ENCODE results near the gene FAF2.

FAF2 gene

DNA sequence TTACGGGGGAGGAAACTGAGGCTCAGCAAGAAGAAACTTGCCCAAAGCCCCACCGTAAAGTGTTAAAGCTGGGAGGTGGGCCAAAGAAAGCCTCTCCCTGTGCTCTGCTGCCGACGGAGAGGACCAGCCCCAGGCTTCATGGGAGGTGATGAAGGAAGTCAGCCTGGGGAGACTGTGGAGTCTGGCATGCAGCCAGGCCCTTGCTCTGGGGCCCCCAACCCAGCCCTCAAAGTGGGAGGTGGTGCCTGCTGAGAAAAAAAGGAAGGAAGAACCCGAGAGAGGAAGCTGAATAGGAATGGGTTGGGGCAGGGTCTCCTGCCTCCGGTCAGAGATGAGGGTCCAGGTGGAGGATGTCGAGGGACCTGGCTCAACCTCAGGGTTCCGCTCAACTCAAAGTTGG, 85.2 kb downstream of the FAF2 start:
- no peak for DNase-seq

DNA sequence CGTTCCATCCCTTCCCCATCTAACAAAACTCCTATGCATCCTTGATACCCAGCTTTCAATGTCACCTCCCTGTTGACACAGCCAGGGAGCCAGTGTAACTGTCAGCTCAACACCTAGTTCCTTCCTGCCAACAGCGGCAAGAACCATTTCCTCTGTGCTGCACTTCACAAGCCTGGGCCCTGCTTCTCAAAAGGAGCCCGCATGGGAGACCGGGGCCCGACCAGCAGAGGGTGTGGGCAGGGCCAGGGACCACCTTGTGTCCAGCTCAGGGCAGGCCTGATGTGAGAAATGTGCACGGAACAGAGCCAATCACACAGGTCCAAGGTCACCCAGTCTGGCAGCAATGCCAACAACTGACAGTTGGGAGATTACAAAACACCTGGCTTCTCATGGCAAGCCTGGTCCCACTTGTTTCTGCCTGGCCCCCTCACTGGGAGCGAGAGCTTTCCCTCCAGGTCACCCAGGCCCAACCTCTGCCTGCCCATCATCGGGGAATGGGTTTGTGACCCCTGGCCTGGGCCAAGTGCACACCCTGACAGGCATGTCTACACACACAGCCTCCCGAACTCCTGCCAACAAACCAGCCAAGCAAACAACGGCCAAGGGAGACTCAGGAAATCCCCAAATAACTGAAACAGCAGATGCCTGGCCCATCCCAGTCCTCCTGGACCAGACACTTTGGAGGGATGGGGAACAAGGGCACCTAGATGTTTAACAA, 85.9 kb downstream of the FAF2 start:
- peak in 2 of 4 experiments; percentile 19 to 33 for DNase-seq

DNA sequence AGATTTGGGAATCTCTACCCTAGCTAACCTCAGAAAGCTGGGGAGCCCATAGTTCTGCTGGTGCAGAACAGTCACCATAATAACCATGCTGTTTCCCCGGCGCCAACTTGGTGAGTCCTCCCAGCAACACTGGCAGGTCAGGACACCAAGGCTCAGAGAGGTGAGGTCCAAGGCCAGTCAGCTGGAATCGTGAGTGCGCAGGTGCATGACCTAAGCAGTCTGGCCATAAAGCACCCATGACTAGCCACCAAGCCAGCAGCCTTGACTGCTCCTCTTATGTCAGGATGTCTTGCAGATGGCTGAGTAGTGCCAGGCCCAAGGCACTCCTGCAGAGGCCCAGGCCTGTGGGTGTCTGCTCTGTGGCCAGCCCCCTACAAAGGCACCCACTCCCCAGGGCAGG, 86.5 kb downstream of the FAF2 start:
- no peak for DNase-seq

DNA sequence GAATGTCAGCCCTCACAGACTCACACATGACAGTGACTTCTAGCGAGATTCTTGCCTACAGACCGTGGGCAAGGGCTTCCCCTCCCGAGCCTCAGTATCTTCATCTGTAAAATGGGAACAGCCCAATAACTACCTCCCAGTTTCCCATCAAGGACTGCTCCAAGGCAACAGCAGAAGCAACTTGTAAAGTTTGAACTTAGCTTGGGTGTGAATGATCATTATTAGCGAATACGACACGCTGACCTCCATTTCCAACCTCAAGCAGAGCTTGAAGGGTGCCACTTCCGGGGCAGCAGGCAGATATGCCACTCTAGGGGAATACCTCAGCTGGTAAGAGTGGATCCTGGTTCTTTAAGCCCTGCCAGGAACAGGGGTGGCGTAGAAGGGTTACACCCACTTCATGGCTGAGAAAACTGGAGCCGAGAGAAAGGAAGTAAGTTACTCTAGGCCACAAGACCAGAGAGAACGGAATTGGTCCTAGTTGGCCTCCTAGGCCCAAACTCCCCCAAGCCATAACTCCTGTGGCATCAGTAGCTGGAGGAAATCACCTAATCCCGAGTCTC, 87.0 kb downstream of the FAF2 start:
- no peak for DNase-seq

GRCh38 chr5:176535664-176536131, 87.5 kb downstream of the FAF2 start:
- no peak for DNase-seq

DNA sequence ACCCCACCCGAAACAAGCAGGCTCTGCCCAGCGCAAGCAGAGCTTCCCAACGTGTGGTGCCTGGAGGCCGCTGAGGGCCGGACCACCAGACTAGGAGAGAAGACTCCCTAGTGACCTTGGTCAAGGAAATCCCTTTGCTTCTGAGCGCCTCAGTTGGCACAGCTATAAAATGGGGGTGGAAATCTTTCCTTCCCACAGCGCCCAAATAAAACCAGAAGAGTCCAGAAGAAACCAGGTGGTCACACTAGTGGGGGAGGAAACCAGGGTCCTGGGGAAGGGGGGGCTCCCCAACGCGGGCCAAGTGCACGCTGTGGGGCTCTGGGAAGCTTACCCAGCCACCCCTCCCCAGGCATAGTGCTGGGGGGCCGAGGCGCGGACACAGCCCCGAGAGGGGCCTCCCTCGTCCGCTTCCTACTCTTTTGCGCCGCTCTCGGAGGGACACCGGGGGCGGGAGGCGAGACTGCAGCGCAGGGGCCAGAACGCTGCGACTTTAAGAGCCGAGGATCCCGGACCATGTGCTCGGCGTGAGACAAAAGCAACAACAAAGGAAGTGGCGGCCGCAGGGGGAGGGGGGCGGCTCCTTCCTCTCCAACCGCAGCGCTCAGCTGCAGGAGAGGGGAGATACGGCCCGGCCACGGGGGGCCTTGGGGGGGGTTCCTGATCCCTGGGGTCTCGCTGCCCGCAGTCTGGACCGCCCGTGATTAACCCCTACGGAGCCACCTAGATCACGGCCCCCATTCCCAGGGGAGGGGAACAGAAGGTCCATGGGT, 88.1 kb downstream of the FAF2 start:
- peak; percentile 41 to 83 (median 68) for DNase-seq

- DNase-seq: peak; percentile 90 to 99 (median 94)
Observed at GRCh38 chr5:176536902-176537553, 88.8 kb downstream of the FAF2 start, which contains the start of gene RNF44. Gene RNF44, minus strand, starts transcription at chr5:176537402. Its CDS starts 4,930 bp downstream, at chr5:176532472.

GRCh38 chr5:176537554-176538229, 89.5 kb downstream of the FAF2 start:
- peak; percentile 82 to 93 (median 91) for DNase-seq

- DNase-seq: no peak
Observed at GRCh38 chr5:176538230-176538988, 90.2 kb downstream of the FAF2 start.

DNA sequence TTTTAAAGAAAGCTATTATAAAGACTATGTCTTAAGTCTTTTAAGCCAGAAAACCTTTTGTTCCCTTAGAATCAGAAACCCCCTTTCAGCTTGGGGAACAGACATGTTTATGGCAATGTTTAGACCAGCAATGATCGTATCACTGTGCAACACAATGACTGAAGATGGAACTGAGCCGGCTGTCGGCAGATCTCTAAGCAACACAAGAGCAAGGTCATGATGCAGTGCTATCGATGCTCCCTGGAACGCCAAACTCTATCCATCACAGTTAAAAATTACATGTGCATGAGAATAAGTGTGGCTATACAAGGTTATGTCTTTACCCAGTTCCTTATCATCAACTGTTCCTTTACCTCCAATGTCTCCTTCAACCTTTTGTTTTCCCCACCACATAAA, 90.8 kb downstream of the FAF2 start:
- DNase-seq: no peak

DNA sequence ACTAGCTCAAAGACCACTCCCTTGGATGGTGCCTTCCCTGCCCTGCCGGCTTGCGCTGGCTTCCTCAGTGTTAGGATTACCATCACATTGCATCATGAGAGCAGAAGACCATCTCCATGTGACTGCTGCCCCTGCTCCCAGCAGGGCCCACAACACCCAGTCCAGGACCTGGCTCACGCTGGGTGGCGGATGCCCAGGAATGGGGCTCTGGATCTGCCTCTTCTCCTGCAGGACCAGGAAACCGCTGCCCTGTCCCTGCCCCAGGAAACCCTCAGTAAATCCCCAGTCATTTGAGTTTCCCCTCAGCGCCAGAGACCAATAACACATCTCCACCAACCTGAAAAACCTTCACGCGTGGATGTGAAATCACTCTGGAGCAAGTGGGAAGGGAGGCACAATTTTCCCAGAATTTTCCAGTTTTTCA, 92.3 kb downstream of the FAF2 start:
- DNase-seq: no peak

DNA sequence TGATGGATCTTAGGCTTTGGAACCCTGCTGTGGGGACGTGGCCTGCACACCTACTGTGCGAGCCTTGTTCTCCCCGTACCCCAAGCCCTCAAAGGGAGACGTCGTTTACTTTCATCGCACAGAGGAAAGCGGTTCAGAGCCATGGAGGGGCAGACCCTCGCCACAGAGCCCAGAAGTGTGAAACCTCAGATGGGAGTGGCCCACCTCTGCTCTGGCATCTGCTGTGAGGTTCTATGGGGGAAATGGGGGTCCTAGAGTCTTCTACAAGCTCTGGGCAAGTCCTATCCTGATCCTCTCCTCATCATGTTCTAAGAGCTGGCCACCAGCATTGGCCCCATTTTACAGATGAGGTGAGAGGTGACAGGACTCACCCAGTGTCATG, 92.8 kb downstream of the FAF2 start:
- DNase-seq: no peak

DNA sequence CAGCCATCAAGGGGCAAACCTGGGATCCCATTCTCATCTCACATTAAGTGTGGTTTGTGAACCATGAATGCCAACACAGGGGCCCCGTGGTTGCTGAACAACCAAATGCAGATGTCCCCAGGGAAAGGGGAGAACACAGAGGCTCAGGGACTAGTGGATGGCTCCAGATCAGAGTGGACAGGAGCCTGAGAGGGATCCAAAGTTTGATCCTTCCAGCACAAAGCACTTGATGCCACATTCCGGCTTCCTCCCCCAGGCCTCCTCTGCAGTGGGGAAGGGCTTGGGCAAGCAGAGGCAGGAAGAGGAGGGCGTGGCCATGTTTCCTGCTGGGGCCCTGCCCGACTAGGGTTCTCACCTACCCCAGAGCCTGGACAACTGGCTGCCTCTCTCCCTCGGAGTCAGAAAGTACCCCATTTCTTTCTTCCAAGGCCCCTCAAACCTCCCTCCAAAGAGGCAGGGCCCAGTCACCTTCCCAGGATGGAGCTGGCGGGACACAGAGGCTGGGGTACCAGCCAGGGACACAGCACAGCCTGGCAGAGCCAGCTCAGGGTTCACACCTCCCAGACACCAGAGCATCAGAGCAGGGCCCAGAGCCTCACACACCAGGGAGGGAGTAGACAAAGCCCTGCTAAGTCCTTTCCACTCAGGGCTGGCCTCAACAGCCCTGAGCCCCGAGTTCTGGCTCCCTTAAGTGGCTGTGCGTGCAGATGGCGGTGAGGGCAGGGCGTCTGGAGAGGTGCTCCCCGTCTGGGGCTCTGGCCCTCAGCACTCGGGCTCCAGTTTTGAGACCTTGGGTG, 93.4 kb downstream of the FAF2 start:
- peak in 2 of 4 experiments; percentile 40 to 67 for DNase-seq

DNA sequence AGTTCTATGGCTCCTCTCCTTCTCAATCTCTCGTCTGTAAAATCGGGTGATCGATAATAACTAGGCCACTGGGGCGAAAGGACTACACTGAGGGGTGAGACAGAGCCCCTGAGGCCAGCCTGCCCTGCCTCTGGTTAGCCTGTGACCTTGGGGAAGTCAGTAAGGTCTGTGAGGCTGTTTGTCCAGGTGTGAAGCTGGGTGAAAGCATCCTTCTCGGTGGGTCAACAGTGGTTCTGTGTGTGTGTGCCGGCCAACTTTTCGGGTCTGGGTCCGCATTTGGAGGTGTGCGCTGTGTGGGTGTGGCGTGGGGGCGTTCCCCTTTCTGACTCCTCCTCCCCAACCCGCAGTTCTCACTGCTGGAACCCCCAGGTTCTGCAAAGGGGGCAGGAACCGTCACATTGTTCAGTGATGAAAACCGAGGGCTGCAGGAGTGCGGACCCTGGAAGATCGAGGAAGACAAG, 94.0 kb downstream of the FAF2 start:
- DNase-seq: peak in 2 of 4 experiments; percentile 45 to 61

DNA sequence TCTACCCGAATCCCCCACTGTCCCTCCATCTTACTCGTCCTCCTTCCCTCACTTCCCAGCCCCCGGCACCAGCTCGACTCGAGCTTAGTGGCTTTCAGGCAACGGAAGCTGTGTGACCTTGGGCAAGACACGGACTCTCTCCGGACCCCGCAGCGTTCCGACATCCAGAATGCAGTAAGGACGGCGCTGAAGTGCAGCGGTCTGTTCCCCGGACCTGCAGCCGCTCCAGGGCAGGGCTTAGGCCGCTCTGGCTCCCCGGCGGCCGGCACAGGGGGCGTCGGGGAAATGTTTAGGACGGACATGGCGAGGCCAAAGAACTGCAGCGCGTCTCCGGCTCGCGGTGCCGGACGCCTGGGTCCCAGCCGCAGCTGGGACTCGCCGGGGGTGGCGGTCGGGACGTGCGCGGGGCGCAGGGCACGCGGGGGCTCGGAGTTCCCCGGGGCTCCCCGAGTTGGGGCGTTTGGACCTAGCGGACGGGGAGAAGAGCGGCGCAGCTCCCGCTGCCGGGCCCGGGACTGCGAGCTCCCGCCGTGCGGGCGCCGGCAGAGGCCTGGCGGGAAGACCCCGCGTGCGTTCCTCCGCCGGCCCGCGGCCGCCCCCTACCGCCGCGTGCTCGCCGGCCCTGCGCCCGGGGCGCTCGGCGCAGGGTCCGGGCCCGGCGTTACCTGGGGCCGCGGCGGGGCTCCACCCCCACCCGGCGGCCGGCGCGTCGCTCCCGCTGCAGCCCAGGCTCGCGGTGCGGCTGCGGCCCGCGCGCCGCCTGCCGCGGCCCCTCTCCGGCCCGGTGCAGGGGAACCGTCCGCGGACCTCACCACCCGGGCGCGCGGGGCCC, 94.6 kb downstream of the FAF2 start:
- peak in 1 of 4 experiments; percentile 21 for DNase-seq

DNA sequence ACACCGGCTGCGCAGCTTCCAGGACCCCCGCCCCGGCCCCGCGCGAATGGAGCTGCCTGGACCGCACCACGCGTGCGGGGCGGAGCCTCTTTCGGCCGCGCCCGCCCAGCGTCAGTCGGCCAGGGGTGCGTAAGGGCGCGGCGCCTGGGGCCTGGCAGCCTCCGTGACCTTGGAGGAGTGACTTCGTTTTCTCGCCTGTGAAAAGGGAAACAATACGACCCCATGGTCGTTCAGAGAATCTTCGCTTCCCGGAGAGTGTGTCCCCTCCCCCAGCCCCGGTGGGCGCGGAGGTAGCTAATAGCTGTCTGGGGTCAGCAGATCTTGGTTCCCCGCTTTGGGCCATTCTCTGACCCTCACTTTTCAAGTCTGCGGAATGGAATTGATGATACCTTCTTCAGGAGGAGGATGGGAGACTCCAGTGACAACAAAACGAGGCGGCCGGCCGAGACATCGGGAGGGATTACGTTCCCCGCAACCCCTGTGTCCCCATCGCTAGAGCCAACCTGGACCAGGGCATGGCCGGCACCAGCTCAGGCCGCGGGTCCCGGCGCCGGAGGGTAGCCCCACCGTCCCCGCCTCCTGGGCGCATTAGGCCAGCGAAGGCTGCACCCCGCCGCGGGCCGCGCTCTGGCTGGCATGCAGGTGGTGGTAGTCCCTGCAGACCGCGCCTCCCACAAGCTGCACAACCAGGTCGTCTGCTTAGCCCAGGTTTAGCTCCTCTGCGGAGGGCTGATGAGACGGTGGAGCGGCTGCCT, 95.4 kb downstream of the FAF2 start:
- peak in 3 of 4 experiments; percentile 28 to 60 (median 43) for DNase-seq

- no peak for DNase-seq
Observed at GRCh38 chr5:176545388-176545736, 97.2 kb downstream of the FAF2 start.

GRCh38 chr5:176545737-176546509, 97.7 kb downstream of the FAF2 start:
- no peak for DNase-seq

All from activated naive CD4-positive, alpha-beta T cell (primary cell).